H9 (cell line): ENCODE data around the gene NOP53. TPM values are rescaled to one million over a fixed set of nuclear protein-coding genes. Genes with fewer than 3 reads are reported as not detected.

Experiments used
- DNase-seq: peaks from one replicate; pipeline ENCODE4 v3.0.0-alpha.2; 2017
- H2AFZ ChIP-seq: one replicate; pipeline ENCODE4 v1.6.1; 2013; ENCODE audit warnings: mild to moderate bottlenecking, low read length, control low read depth, moderate library complexity
- H2AK5ac ChIP-seq: 2 replicates; pipeline ENCODE4 v1.6.1; 2013; ENCODE audit warnings: low read length, control low read depth, mixed read lengths; ENCODE audit not compliant: insufficient read length
- H2BK120ac ChIP-seq: one replicate; pipeline ENCODE4 v1.6.1; 2013; ENCODE audit warnings: low read depth, mild to moderate bottlenecking, low read length, control low read depth, inconsistent platforms; ENCODE audit not compliant: poor library complexity, severe bottlenecking
- H2BK12ac ChIP-seq: 2 replicates; pipeline ENCODE4 v1.6.1; 2013; ENCODE audit warnings: low read length, control low read depth, mixed read lengths, low read depth; ENCODE audit not compliant: insufficient read length
- H2BK15ac ChIP-seq: 2 replicates; pipeline ENCODE4 v1.6.1; 2013; ENCODE audit warnings: low read depth, low read length, control low read depth
- H2BK20ac ChIP-seq: one replicate; pipeline ENCODE4 v1.6.1; 2013; ENCODE audit warnings: low read depth, mild to moderate bottlenecking, low read length, control low read depth, inconsistent platforms; ENCODE audit not compliant: poor library complexity, severe bottlenecking
- H2BK5ac ChIP-seq: 2 replicates; pipeline ENCODE4 v1.6.1; 2013; ENCODE audit warnings: low read length, control low read depth, mixed read lengths; ENCODE audit not compliant: insufficient read length
- H3K14ac ChIP-seq: 2 replicates; pipeline ENCODE4 v1.6.1; 2013; ENCODE audit warnings: low read length, control low read depth; ENCODE audit not compliant: insufficient read depth
- H3K18ac ChIP-seq: 2 replicates; pipeline ENCODE4 v1.6.1; 2013; ENCODE audit warnings: low read depth, mild to moderate bottlenecking, mixed read lengths, low read length, control low read depth; ENCODE audit not compliant: insufficient read length
- H3K23ac ChIP-seq: 2 replicates; pipeline ENCODE4 v1.6.1; 2013; ENCODE audit warnings: low read length, control low read depth, mixed read lengths, low read depth; ENCODE audit not compliant: insufficient read length
- H3K23me2 ChIP-seq: 2 replicates; pipeline ENCODE4 v1.6.1; 2013; ENCODE audit warnings: low read depth, mild to moderate bottlenecking, mixed read lengths, low read length, control low read depth; ENCODE audit not compliant: insufficient read length, poor library complexity, severe bottlenecking
- H3K27ac ChIP-seq: 2 replicates; pipeline ENCODE4 v1.5.1; 2013; ENCODE audit warnings: low read length, control low read depth, mixed read lengths, low read depth; ENCODE audit not compliant: insufficient read length
- H3K27me3 ChIP-seq: 2 replicates; pipeline ENCODE4 v1.6.1; 2013; ENCODE audit warnings: low read length, control low read depth, inconsistent platforms; ENCODE audit not compliant: insufficient read depth
- H3K4ac ChIP-seq: 2 replicates; pipeline ENCODE4 v1.6.1; 2013; ENCODE audit warnings: low read depth, mild to moderate bottlenecking, control low read depth, inconsistent platforms, low read length, moderate library complexity
- H3K4me1 ChIP-seq: 2 replicates; pipeline ENCODE4 v1.6.1; 2013; ENCODE audit warnings: low read length, control low read depth, inconsistent platforms; ENCODE audit not compliant: insufficient read depth
- H3K4me2 ChIP-seq: 2 replicates; pipeline ENCODE4 v1.6.1; 2013; ENCODE audit warnings: low read length, control low read depth, mixed read lengths; ENCODE audit not compliant: insufficient read length, insufficient read depth
- H3K56ac ChIP-seq: 2 replicates; pipeline ENCODE4 v1.6.1; 2013; ENCODE audit warnings: low read depth, mild to moderate bottlenecking, mixed read lengths, low read length, control low read depth; ENCODE audit not compliant: insufficient read length
- H3K79me1 ChIP-seq: 2 replicates; pipeline ENCODE4 v1.6.1; 2013; ENCODE audit warnings: low read depth, mild to moderate bottlenecking, moderate library complexity, low read length, control low read depth, inconsistent platforms; ENCODE audit not compliant: insufficient read depth, poor library complexity, severe bottlenecking
- H3K79me2 ChIP-seq: 2 replicates; pipeline ENCODE4 v1.6.1; 2013; ENCODE audit warnings: low read length, control low read depth, inconsistent platforms; ENCODE audit not compliant: insufficient read depth
- H3K9ac ChIP-seq: 2 replicates; pipeline ENCODE4 v1.6.1; 2013; ENCODE audit warnings: low read length, control low read depth, mixed read lengths; ENCODE audit not compliant: insufficient read length; ENCODE audit errors: extremely low read depth
- H3K9me3 ChIP-seq: one replicate; pipeline ENCODE4 v1.6.1; 2013; ENCODE audit warnings: low read depth, low read length, inconsistent platforms; ENCODE audit not compliant: control insufficient read depth
- H3T11ph ChIP-seq: one replicate; pipeline ENCODE4 v1.6.1; 2013; ENCODE audit warnings: mild to moderate bottlenecking, low read length, control low read depth, inconsistent platforms
- H4K20me1 ChIP-seq: one replicate; pipeline ENCODE4 v1.6.1; 2013; ENCODE audit not compliant: control insufficient read depth, insufficient read length, insufficient read depth
- H4K5ac ChIP-seq: 2 replicates; pipeline ENCODE4 v1.6.1; 2013; ENCODE audit warnings: low read depth, mild to moderate bottlenecking, mixed read lengths, low read length, control low read depth; ENCODE audit not compliant: insufficient read length
- H4K8ac ChIP-seq: replicated peaks from 2 replicates; pipeline ENCODE4 v1.6.1; 2013; ENCODE audit warnings: low read length, control low read depth, mixed read lengths, low read depth; ENCODE audit not compliant: insufficient read length
- H4K91ac ChIP-seq: 2 replicates; pipeline ENCODE4 v1.6.1; 2013; ENCODE audit warnings: low read depth, mild to moderate bottlenecking, moderate library complexity, mixed read lengths, low read length, control low read depth; ENCODE audit not compliant: insufficient read length
- H3K27ac Mint-ChIP-seq, 3 experiments: 2 replicates in 2 of 3; 3 replicates in 1 of 3; pipeline ENCODE4 v1.8.0; 2020 to 2021; ENCODE audit warnings: mixed read lengths in 3 of 3, mild to moderate bottlenecking in 1 of 3, moderate library complexity in 1 of 3
- H3K27me3 Mint-ChIP-seq: 2 replicates; pipeline ENCODE4 v1.8.0; 2021; ENCODE audit warnings: low read depth, mild to moderate bottlenecking, moderate library complexity, mixed read lengths
- H3K36me3 Mint-ChIP-seq, 3 experiments: 2 replicates in 2 of 3; 3 replicates in 1 of 3; pipeline ENCODE4 v1.8.0; 2020 to 2021; ENCODE audit warnings: low read depth in 3 of 3, mixed read lengths in 3 of 3; ENCODE audit not compliant: insufficient read depth in 1 of 3
- H3K4me1 Mint-ChIP-seq, 2 experiments: 2 replicates each; pipeline ENCODE4 v1.8.0; 2020; ENCODE audit warnings: mixed read lengths in 2 of 2
- H3K4me3 Mint-ChIP-seq, 2 experiments: 2 replicates in 1 of 2; 3 replicates in 1 of 2; pipeline ENCODE4 v1.8.0; 2020 to 2021; ENCODE audit warnings: mild to moderate bottlenecking in 2 of 2, mixed read lengths in 2 of 2, moderate library complexity in 1 of 2
- H3K9me3 Mint-ChIP-seq, 2 experiments: 2 replicates in 1 of 2; 3 replicates in 1 of 2; pipeline ENCODE4 v1.8.0; 2020; ENCODE audit warnings: mild to moderate bottlenecking in 2 of 2, mixed read lengths in 2 of 2, moderate library complexity in 1 of 2
- WGBS: extraction: QIAGEN DNeasy Blood & Tissue Kit; methylation state at CpG from one replicate; pipeline ENCODE4 v1.1.7; 2013; ENCODE audit warnings: missing lambda C conversion rate, low lambda C conversion rate, mixed read lengths; ENCODE audit not compliant: insufficient read length; ENCODE audit errors: extremely low coverage; 5-methylcytosine and 5-hydroxymethylcytosine counted together
- total RNA-seq: library from RNA; stranded (reverse); gene quantifications from 2 replicates; pipeline ENCODE4 v1.2.1, GENCODE V29; 2021
- TF ChIP-seq, protein P1 (sequence below): fragments of 200-600 bp; sonication (generic); conservative IDR thresholded peaks from 3 replicates; pipeline ENCODE4 v1.8.0; 2021; ENCODE audit warnings: antibody characterized with exemption, mild to moderate bottlenecking

NOP53 gene
- total RNA-seq, 1 experiment from 2014 or later = 325 TPM

DNA sequence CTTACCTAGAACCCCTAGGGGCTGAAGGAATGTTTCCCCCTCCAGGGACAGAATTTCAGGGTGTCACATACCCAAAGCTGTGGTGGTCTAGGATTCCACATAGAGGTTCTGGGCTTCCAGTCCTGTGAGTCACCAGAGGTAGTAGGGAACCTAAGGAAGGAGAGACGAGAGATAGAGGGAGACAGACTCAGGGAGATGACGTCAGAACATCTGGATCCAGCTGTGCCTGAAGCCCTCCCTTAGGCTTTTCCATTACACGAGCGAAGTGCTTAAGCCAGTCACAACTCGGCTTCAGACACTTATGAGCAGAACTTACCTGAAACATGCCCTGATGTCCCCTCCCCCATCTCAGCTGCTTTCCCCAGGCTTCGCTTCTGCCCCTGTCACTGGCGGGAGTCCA lies 21.3 kb downstream of the NOP53 start:
- WGBS = no CpG with 5 or more reads among the region's 7 CpGs
- Histone ChIP-seq H3K4ac (no peak overlapping the region), H3K27ac (no peak overlapping the region), H3K9me3 (no peaks in the 10 kb centered on the region), H3K4me2 (no peak overlapping the region), H3K79me1 (no peaks in the 10 kb centered on the region), H3K4me1 (no peaks in the 10 kb centered on the region), H3K23me2 (peaks cover 2% of the 10 kb centered on the region), H3K56ac (no peak overlapping the region), H2AK5ac (no peak overlapping the region), H2BK20ac (no peak overlapping the region), H3K14ac (no peak overlapping the region), H3K18ac (no peak overlapping the region), H4K8ac (no peak overlapping the region), H4K5ac (no peak overlapping the region), H2BK5ac (no peak overlapping the region), H3K79me2 (no peaks in the 10 kb centered on the region), H3K27me3 (no peaks in the 10 kb centered on the region), H4K20me1 (no peaks in the 10 kb centered on the region), H3K9ac (no peak overlapping the region), H4K91ac (peak overlapping the region; percentile 13), H3K23ac (no peak overlapping the region), H2BK15ac (no peak overlapping the region), H2BK12ac (peak overlapping the region; percentile 10), H2AFZ (no peak overlapping the region), H3T11ph (no peak overlapping the region), H2BK120ac (no peak overlapping the region)
- Mint-ChIP-seq H3K27ac (no peak overlapping the region), H3K27me3 (peaks cover 2% of the 10 kb centered on the region; the same call in 1 of the 2 replicates), H3K36me3 (peaks cover 0 to 3% (median 0%) of the 10 kb centered on the region in 3 experiments; a peak in 3 of 7 replicates), H3K4me3 (no peak overlapping the region), H3K4me1 (peaks cover 14 to 21% of the 10 kb centered on the region in 2 experiments), H3K9me3 (peaks cover 0 to 3% of the 10 kb centered on the region in 2 experiments; a peak in 3 of 5 replicates)
- TF ChIP-seq, protein P1, sequence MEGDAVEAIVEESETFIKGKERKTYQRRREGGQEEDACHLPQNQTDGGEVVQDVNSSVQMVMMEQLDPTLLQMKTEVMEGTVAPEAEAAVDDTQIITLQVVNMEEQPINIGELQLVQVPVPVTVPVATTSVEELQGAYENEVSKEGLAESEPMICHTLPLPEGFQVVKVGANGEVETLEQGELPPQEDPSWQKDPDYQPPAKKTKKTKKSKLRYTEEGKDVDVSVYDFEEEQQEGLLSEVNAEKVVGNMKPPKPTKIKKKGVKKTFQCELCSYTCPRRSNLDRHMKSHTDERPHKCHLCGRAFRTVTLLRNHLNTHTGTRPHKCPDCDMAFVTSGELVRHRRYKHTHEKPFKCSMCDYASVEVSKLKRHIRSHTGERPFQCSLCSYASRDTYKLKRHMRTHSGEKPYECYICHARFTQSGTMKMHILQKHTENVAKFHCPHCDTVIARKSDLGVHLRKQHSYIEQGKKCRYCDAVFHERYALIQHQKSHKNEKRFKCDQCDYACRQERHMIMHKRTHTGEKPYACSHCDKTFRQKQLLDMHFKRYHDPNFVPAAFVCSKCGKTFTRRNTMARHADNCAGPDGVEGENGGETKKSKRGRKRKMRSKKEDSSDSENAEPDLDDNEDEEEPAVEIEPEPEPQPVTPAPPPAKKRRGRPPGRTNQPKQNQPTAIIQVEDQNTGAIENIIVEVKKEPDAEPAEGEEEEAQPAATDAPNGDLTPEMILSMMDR = no peak
- no peak for DNase-seq
